ENCODE measurements around the gene WDR55. TPM values are rescaled to one million over a fixed set of nuclear protein-coding genes. Genes with fewer than 3 reads are reported as not detected.

The WDR55 gene
- total and polyA plus RNA-seq, 2 of the 4 experiments (the other 2 are of a cell fraction), result 19.0 to 20.4 TPM

DNA sequence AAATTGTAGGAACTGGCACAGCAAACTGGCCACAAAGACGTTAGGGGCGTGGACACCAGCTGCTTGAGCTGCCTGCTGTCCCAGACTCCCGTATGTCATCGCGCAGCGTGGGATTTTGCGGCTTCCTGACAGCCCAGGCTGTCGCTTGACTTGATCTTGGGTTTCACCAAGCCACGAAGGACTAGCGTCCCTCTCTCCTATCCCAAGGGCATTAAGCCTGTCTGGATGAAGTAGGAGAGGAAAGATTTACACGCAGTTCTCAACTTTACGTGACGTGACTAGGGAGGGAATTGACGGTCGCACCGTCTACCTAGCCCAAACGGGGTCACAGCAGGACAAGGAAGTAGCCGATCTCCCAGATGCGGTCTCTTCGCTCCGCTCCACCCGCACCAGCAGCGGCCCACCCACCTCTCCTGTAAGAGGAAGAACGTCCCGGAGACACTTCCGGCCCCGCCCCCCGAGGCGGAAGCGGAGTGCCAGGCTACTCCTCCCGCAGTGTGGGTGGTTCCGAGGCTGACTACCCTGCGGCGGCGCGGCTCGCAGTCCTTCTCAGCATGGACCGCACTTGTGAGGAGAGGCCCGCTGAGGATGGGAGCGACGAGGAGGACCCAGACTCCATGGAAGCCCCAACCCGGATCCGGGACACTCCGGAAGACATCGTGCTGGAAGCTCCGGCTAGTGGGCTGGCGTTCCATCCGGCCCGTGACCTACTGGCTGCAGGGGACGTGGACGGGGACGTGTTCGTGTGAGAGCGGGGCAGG, at the start of gene WDR55 (continued):
- TF ChIP-seq, protein P1, sequence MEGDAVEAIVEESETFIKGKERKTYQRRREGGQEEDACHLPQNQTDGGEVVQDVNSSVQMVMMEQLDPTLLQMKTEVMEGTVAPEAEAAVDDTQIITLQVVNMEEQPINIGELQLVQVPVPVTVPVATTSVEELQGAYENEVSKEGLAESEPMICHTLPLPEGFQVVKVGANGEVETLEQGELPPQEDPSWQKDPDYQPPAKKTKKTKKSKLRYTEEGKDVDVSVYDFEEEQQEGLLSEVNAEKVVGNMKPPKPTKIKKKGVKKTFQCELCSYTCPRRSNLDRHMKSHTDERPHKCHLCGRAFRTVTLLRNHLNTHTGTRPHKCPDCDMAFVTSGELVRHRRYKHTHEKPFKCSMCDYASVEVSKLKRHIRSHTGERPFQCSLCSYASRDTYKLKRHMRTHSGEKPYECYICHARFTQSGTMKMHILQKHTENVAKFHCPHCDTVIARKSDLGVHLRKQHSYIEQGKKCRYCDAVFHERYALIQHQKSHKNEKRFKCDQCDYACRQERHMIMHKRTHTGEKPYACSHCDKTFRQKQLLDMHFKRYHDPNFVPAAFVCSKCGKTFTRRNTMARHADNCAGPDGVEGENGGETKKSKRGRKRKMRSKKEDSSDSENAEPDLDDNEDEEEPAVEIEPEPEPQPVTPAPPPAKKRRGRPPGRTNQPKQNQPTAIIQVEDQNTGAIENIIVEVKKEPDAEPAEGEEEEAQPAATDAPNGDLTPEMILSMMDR (conservative IDR thresholded peaks at IDR 0.05; ENCODE audit: low read depth, low read length), result no peak; the same call in 1 of the 2 replicates
- TF ChIP-seq CHD1 (IDR thresholded peaks at IDR 0.05; ENCODE audit: low read depth, low read length) (0 out of 2 replicates have a peak, but pooled peaks have one; percentile 27), FOS (IDR thresholded peaks at IDR 0.05; ENCODE audit: low read depth, low read length) (no peak), MAFK (IDR thresholded peaks at IDR 0.05; ENCODE audit: low read depth, low read length) (no peak), MXI1 (IDR thresholded peaks at IDR 0.05; ENCODE audit: borderline replicate concordance, low read depth, low read length) (peak; percentile 90)
